IMR-90 (cell line): ENCODE data around the gene C7orf33. TPM values are rescaled to one million over a fixed set of nuclear protein-coding genes. Genes with fewer than 3 reads are reported as not detected.

ENCODE experiments used
- ATAC-seq: fragments of 200-7000 bp; cut with Tn5 transposase; 2 replicates; pipeline ENCODE4 v1.9.1; 2020; ENCODE audit warnings: low read depth, mild to moderate bottlenecking, moderate library complexity
- BruUV-seq: library from RNA; stranded (reverse); fragments of 400-500 nt; replicated peaks from 2 replicates; lab custom pipeline; 2021; lab: Mats Ljungman, UMichigan
- CTCF ChIA-PET: fragments of 300-600 bp; formaldehyde crosslinking; extraction: SDS; loops from one replicate; lab custom pipeline; 2021; ENCODE audit warnings: antibody characterized with exemption; lab: Yijun Ruan, JAX
- POLR2A ChIA-PET: fragments of 300-600 bp; sonication (Branson Sonifier 250); formaldehyde crosslinking; loops from one replicate; lab custom pipeline; 2022; ENCODE audit warnings: antibody characterized with exemption; ENCODE audit not compliant: unreplicated experiment; lab: Charles Lee
- DNase-seq: peaks from one replicate; pipeline ENCODE4 v3.0.0; 2013
- H2AFZ ChIP-seq: replicated peaks from 2 replicates; pipeline ENCODE3; 2013; ENCODE audit warnings: low read length, mild to moderate bottlenecking; ENCODE audit not compliant: poor library complexity
- H2AK5ac ChIP-seq: 2 replicates; pipeline ENCODE4 v1.6.1; 2013; ENCODE audit warnings: low read depth, low read length, inconsistent platforms
- H2AK9ac ChIP-seq: replicated peaks from 2 replicates; pipeline ENCODE3; 2013; ENCODE audit warnings: mild to moderate bottlenecking, low read depth, low read length, moderate library complexity; ENCODE audit not compliant: poor library complexity
- H2BK120ac ChIP-seq: 2 replicates; pipeline ENCODE4 v1.6.1; 2013; ENCODE audit warnings: low read depth, low read length, inconsistent platforms
- H2BK15ac ChIP-seq: 3 replicates; pipeline ENCODE4 v1.6.1; 2013; ENCODE audit warnings: low read depth, low read length, inconsistent platforms
- H2BK20ac ChIP-seq: 2 replicates; pipeline ENCODE4 v1.6.1; 2013; ENCODE audit warnings: low read depth, mild to moderate bottlenecking, inconsistent platforms, low read length, moderate library complexity
- H2BK5ac ChIP-seq: 2 replicates; pipeline ENCODE4 v1.6.1; 2013; ENCODE audit warnings: mild to moderate bottlenecking, low read depth, low read length, inconsistent platforms; ENCODE audit not compliant: poor library complexity, severe bottlenecking
- H3K14ac ChIP-seq: replicated peaks from 2 replicates; pipeline ENCODE4 v1.6.1; 2013; ENCODE audit warnings: low read depth, low read length, inconsistent platforms
- H3K18ac ChIP-seq: 2 replicates; pipeline ENCODE4 v1.6.1; 2013; ENCODE audit warnings: low read depth, low read length, control low read depth
- H3K23ac ChIP-seq: 2 replicates; pipeline ENCODE4 v1.6.1; 2013; ENCODE audit warnings: low read depth, low read length, inconsistent platforms
- H3K27ac ChIP-seq: 2 replicates; pipeline ENCODE4 v1.5.1; 2013; ENCODE audit warnings: mild to moderate bottlenecking, control low read depth, low read length; ENCODE audit not compliant: insufficient read depth
- H3K27me3 ChIP-seq: 2 replicates; pipeline ENCODE4 v1.6.1; 2013; ENCODE audit warnings: low read length; ENCODE audit not compliant: control insufficient read depth, insufficient read depth
- H3K36me3 ChIP-seq: 2 replicates; pipeline ENCODE4 v1.6.1; 2013; ENCODE audit warnings: low read length, mixed read lengths; ENCODE audit not compliant: control insufficient read depth, insufficient read depth
- H3K4ac ChIP-seq: 2 replicates; pipeline ENCODE4 v1.6.1; 2013; ENCODE audit warnings: low read depth, low read length, inconsistent platforms
- H3K4me1 ChIP-seq: 2 replicates; pipeline ENCODE4 v1.6.1; 2013; ENCODE audit warnings: low read length, mixed read lengths; ENCODE audit not compliant: control insufficient read depth, insufficient read depth
- H3K4me2 ChIP-seq: 2 replicates; pipeline ENCODE4 v1.6.1; 2013; ENCODE audit warnings: low read depth, mild to moderate bottlenecking, control low read depth, low read length, moderate library complexity
- H3K4me3 ChIP-seq: 2 replicates; pipeline ENCODE4 v1.5.1; 2013; ENCODE audit warnings: low read depth, mild to moderate bottlenecking, control low read depth, low read length, moderate library complexity; ENCODE audit not compliant: insufficient read depth
- H3K56ac ChIP-seq: 2 replicates; pipeline ENCODE4 v1.6.1; 2013; ENCODE audit warnings: low read length, inconsistent platforms; ENCODE audit not compliant: insufficient read depth; ENCODE audit errors: extremely low read depth
- H3K79me1 ChIP-seq, 2 experiments: 2 replicates each; pipeline ENCODE4 v1.6.1; 2013; ENCODE audit warnings: low read length in 2 of 2, inconsistent platforms in 1 of 2, low read depth in 1 of 2
- H3K9ac ChIP-seq: 2 replicates; pipeline ENCODE4 v1.6.1; 2013; ENCODE audit warnings: low read depth, low read length, control low read depth
- H3K9me1 ChIP-seq: 2 replicates; pipeline ENCODE4 v1.6.1; 2013; ENCODE audit warnings: low read length, inconsistent platforms; ENCODE audit not compliant: insufficient read depth
- H3K9me3 ChIP-seq: 2 replicates; pipeline ENCODE4 v1.6.1; 2013; ENCODE audit warnings: low read length; ENCODE audit not compliant: control insufficient read depth, insufficient read depth
- H4K20me1 ChIP-seq: 2 replicates; pipeline ENCODE4 v1.6.1; 2013; ENCODE audit warnings: low read length, inconsistent platforms; ENCODE audit not compliant: insufficient read depth
- H4K5ac ChIP-seq: 2 replicates; pipeline ENCODE4 v1.6.1; 2013; ENCODE audit warnings: mild to moderate bottlenecking, low read depth, low read length, control low read depth
- H4K8ac ChIP-seq, 2 experiments: 2 replicates each; pipeline ENCODE4 v1.6.1; 2013; ENCODE audit warnings: low read depth in 2 of 2, low read length in 2 of 2, control low read depth in 1 of 2, inconsistent platforms in 1 of 2
- H4K91ac ChIP-seq: 2 replicates; pipeline ENCODE4 v1.6.1; 2013; ENCODE audit warnings: low read depth, low read length, inconsistent platforms; ENCODE audit not compliant: insufficient read depth
- CEBPB ChIP-seq: IDR thresholded peaks from 2 replicates; pipeline ENCODE4 v1.6.1; 2012; ENCODE audit warnings: low read depth, low read length, improper control_type of control experiment
- CHD1 ChIP-seq: IDR thresholded peaks from 2 replicates; pipeline ENCODE4 v1.6.1; 2012; ENCODE audit warnings: low read depth, low read length, improper control_type of control experiment
- RFX5 ChIP-seq: IDR thresholded peaks from 2 replicates; pipeline ENCODE4 v1.8.0; 2012; ENCODE audit warnings: low read depth, mild to moderate bottlenecking, low read length, moderate library complexity
- WGBS, 2 experiments: methylation state at CpG; one replicate each; pipeline versions ENCODE4 v1.1.5 to v1.1.7; 2013; ENCODE audit warnings: missing lambda C conversion rate in 2 of 2; ENCODE audit not compliant: insufficient read length in 1 of 2; ENCODE audit errors: extremely low coverage in 2 of 2; 5-methylcytosine and 5-hydroxymethylcytosine counted together
- dilution Hi-C: fragments of 300-500 bp; cut with HindIII; formaldehyde crosslinking; loops from one replicate; pipeline ENCODE4 v1.14.3; 2018; ENCODE audit warnings: low sequenced_read_pairs; ENCODE audit not compliant: unreplicated experiment
- in situ Hi-C: fragments of 300-500 bp; cut with MboI; formaldehyde crosslinking; loops from 3 replicates; pipeline ENCODE4 v1.14.3; 2019; ENCODE audit warnings: low sequenced_read_pairs, inconsistent platforms, mixed read lengths
- intact Hi-C: fragments of 100-400 bp; cut with micrococcal nuclease; formaldehyde crosslinking; loops from 2 replicates; pipeline ENCODE4 v1.10.0; 2022
- polyA plus RNA-seq, 3 experiments: library from polyadenylated mRNA; depleted of rRNA; stranded (reverse); fragments of >200 nt; gene quantifications; 2 replicates each; pipeline ENCODE4 v1.2.3, GENCODE V29; 2012; ENCODE audit warnings: low replicate concordance in 1 of 3
- total RNA-seq: library from RNA; depleted of rRNA; stranded (reverse); fragments of >200 nt; gene quantifications from 2 replicates; pipeline ENCODE4 v1.2.3, GENCODE V29; 2012
- TF ChIP-seq, protein P1 (sequence below): fragments of 150-350 bp; IDR thresholded peaks from 2 replicates; pipeline ENCODE4 v1.6.1; 2017; ENCODE audit warnings: mild to moderate bottlenecking, antibody characterized with exemption, low read length, low read depth

Gene C7orf33
- total and polyA plus RNA-seq, 2 of the 4 experiments (the other 2 are of a cell fraction): not detected

- H3K79me1 ChIP-seq: no peaks in the 10 kb centered on the region
- POLR2A ChIA-PET: interaction anchor here (0.7 kb wide), 1 partner anchor 22 kb away, joined by 7 read pairs; no protein-coding TSS in a partner anchor
- no peak overlapping the region for H2BK5ac ChIP-seq
- H2BK20ac ChIP-seq: no peak overlapping the region
- no peak overlapping the region for H2BK120ac ChIP-seq
- dilution Hi-C loops: no loop called here
- H3K9me3 ChIP-seq: no peaks in the 10 kb centered on the region
- no peak overlapping the region for H3K9ac ChIP-seq
- DNase-seq (peak; percentile 5), ATAC-seq (no peak)
- H3K36me3 ChIP-seq: no peaks in the 10 kb centered on the region
- peaks cover 16% of the 10 kb centered on the region for H3K27me3 ChIP-seq
- H3K18ac ChIP-seq: no peak overlapping the region
- H3K4me3 ChIP-seq: no peak overlapping the region
- no peaks in the 10 kb centered on the region for H4K20me1 ChIP-seq
- H3K4me1 ChIP-seq: no peaks in the 10 kb centered on the region
- H2AFZ ChIP-seq: no peak overlapping the region
- H3K4ac ChIP-seq: no peak overlapping the region
- H4K8ac ChIP-seq: no peak overlapping the region
- no peak for TF ChIP-seq CEBPB
- no peak for TF ChIP-seq CHD1
- no peak for TF ChIP-seq RFX5
- TF ChIP-seq, protein P1, sequence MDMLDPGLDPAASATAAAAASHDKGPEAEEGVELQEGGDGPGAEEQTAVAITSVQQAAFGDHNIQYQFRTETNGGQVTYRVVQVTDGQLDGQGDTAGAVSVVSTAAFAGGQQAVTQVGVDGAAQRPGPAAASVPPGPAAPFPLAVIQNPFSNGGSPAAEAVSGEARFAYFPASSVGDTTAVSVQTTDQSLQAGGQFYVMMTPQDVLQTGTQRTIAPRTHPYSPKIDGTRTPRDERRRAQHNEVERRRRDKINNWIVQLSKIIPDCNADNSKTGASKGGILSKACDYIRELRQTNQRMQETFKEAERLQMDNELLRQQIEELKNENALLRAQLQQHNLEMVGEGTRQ: no peak
- no peak overlapping the region for H3K23ac ChIP-seq
- no peak overlapping the region for H2AK5ac ChIP-seq
- intact Hi-C loops: no loop called here
- no peak overlapping the region for H2BK15ac ChIP-seq
- no peaks in the 10 kb centered on the region for H3K9me1 ChIP-seq
- no peak overlapping the region for H3K56ac ChIP-seq
- H3K4me2 ChIP-seq: no peak overlapping the region
- CTCF ChIA-PET: no interaction called here
- H3K27ac ChIP-seq: no peak overlapping the region
- in situ Hi-C loops: no loop called here
- no peak overlapping the region for H3K14ac ChIP-seq
- H4K5ac ChIP-seq: no peak overlapping the region
- no peak overlapping the region for H4K91ac ChIP-seq
- no TSS peak for BruUV-seq
- H2AK9ac ChIP-seq: no peak overlapping the region
- WGBS, 2 experiments: no CpG with 5 or more reads among the region's 10 CpGs
Observed at GRCh38 chr7:148623586-148624282, 33.2 kb downstream of the C7orf33 start.
